Measurements from ENCODE around the gene GOLGA6A.

GOLGA6A gene

DNA sequence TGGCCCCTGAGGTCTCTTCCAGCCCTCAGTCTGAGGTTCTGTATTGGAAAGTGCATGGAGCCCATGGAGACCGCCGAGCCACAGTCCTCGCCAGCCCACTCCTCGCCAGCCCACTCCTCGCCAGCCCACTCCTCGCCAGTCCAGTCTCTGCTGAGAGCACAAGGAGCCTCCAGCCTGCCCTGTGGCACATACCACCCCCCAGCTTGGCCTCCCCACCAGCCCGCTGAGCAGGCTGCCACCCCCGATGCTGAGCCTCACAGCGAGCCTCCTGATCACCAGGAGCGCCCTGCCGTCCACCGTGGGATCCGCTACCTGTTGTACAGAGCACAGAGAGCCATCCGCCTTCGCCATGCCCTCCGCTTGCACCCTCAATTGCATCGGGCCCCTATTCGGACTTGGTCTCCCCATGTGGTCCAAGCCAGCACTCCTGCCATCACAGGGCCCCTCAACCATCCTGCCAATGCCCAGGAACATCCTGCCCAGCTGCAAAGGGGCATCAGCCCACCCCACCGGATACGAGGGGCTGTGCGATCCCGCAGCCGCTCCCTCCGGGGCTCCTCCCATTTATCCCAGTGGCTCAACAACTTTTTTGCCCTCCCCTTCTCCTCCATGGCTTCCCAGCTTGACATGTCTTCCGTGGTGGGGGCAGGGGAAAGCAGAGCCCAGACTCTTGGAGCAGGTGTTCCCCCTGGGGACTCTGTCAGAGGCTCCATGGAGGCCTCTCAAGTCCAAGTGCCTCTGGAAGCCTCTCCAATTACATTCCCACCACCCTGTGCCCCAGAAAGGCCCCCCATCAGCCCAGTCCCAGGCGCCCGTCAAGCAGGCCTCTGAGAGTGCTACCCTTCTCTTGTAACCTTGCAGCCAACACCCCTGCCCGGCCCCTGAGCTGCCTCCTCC lies 47.0 kb downstream of the GOLGA6A start:
- Histone ChIP-seq H3K9me3 (ENCODE audit: control insufficient read depth, insufficient read depth, low read length) (no peaks in the 10 kb centered on the region), H3K27me3 (ENCODE audit: control insufficient read depth, low read length) (no peaks in the 10 kb centered on the region), H3K4me1 (ENCODE audit: control insufficient read depth, low read length) (no peaks in the 10 kb centered on the region), H3K4me2 (ENCODE audit: low read length) (no peak overlapping the region), H3K9me2 (replicated peaks; ENCODE audit: control insufficient read depth, low read length) (no peaks in the 10 kb centered on the region), H3K4me3 (ENCODE audit: low read length) (no peak overlapping the region), H4K20me1 (ENCODE audit: control insufficient read depth, insufficient read depth, low read depth, low read length) (no peaks in the 10 kb centered on the region; the same call in 1 of the 2 replicates), H3F3A (ENCODE audit: control insufficient read depth, insufficient read depth) (no peaks in the 10 kb centered on the region), H3K36me3 (ENCODE audit: control insufficient read depth, low read length) (no peaks in the 10 kb centered on the region), H3K79me2 (ENCODE audit: control insufficient read depth, low read length) (no peaks in the 10 kb centered on the region), H3K27ac (ENCODE audit: low read depth, low read length) (no peak overlapping the region)
- TF ChIP-seq CTCF (IDR thresholded peaks at IDR 0.05; ENCODE audit: low read depth, low read length, poor library complexity, severe bottlenecking): no peak
- no peak for TF ChIP-seq EZH2phosphoT487 (IDR thresholded peaks at IDR 0.05; ENCODE audit: borderline replicate concordance, low read length)

DNA sequence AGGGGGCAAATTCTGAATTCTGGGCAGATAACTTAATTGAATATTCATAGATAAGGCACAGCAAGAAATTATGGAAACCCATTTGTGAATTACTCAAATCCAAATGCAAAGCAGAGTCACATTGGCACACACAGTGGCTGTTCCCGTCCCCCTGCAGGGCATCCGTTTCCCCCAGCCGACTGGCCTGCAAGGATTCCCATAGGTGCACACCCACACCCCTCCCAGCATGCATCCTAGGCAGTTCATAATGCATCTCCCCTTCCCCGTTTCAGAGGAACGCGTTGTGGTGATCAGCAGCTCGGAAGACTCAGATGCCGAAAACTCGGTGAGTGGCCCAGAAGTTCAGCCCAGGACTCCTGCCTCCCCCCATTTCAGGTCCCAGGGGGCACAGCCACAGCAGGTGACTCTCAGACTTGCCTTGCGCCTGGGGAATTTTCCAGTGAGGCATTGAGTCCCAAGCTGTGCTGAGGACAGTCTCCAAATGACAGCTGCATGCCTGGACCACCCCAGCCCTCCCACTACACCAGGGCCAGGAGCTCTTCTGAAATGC lies 48.1 kb downstream of the GOLGA6A start:
- Histone ChIP-seq H3K4me2 (ENCODE audit: low read length) (no peak overlapping the region), H4K20me1 (ENCODE audit: control insufficient read depth, insufficient read depth, low read depth, low read length) (no peaks in the 10 kb centered on the region; the same call in 1 of the 2 replicates), H3K27ac (ENCODE audit: low read depth, low read length) (no peak overlapping the region), H3K36me3 (ENCODE audit: control insufficient read depth, low read length) (no peaks in the 10 kb centered on the region), H3K9me2 (replicated peaks; ENCODE audit: control insufficient read depth, low read length) (no peaks in the 10 kb centered on the region), H3K4me1 (ENCODE audit: control insufficient read depth, low read length) (no peaks in the 10 kb centered on the region), H3K27me3 (ENCODE audit: control insufficient read depth, low read length) (no peaks in the 10 kb centered on the region), H3K9me3 (ENCODE audit: control insufficient read depth, insufficient read depth, low read length) (no peaks in the 10 kb centered on the region), H3K79me2 (ENCODE audit: control insufficient read depth, low read length) (no peaks in the 10 kb centered on the region), H3K4me3 (ENCODE audit: low read length) (no peak overlapping the region), H3F3A (ENCODE audit: control insufficient read depth, insufficient read depth) (no peaks in the 10 kb centered on the region)
- TF ChIP-seq CTCF (IDR thresholded peaks at IDR 0.05; ENCODE audit: low read depth, low read length, poor library complexity, severe bottlenecking) (no peak), EZH2phosphoT487 (IDR thresholded peaks at IDR 0.05; ENCODE audit: borderline replicate concordance, low read length) (no peak)

GRCh38 chr15:74032606-74033561 lies 49.5 kb downstream of the GOLGA6A start:
- Histone ChIP-seq H3K4me2 (ENCODE audit: low read length) (no peak overlapping the region), H3K36me3 (ENCODE audit: control insufficient read depth, low read length) (no peaks in the 10 kb centered on the region), H3K9me2 (replicated peaks; ENCODE audit: control insufficient read depth, low read length) (no peaks in the 10 kb centered on the region), H3K4me1 (ENCODE audit: control insufficient read depth, low read length) (no peaks in the 10 kb centered on the region), H3F3A (ENCODE audit: control insufficient read depth, insufficient read depth) (no peaks in the 10 kb centered on the region), H3K4me3 (ENCODE audit: low read length) (no peak overlapping the region), H3K27me3 (ENCODE audit: control insufficient read depth, low read length) (no peaks in the 10 kb centered on the region), H3K79me2 (ENCODE audit: control insufficient read depth, low read length) (no peaks in the 10 kb centered on the region), H4K20me1 (ENCODE audit: control insufficient read depth, insufficient read depth, low read depth, low read length) (no peaks in the 10 kb centered on the region; the same call in none of the 2 replicates), H3K27ac (ENCODE audit: low read depth, low read length) (no peak overlapping the region), H3K9me3 (ENCODE audit: control insufficient read depth, insufficient read depth, low read length) (no peaks in the 10 kb centered on the region)
- no peak for TF ChIP-seq EZH2phosphoT487 (IDR thresholded peaks at IDR 0.05; ENCODE audit: borderline replicate concordance, low read length)
- TF ChIP-seq CTCF (IDR thresholded peaks at IDR 0.05; ENCODE audit: low read depth, low read length, poor library complexity, severe bottlenecking): no peak

Data from DOHH2 (cell line).